Panc1 (cell line): Measurements from ENCODE around the gene PXDN. TPM values are rescaled to one million over a fixed set of nuclear protein-coding genes. Genes with fewer than 3 reads are reported as not detected.

Experiments used
- ATAC-seq: fragments of 200-7000 bp; cut with Tn5 transposase; 2 replicates; pipeline ENCODE4 v1.9.1; 2020; ENCODE audit warnings: mild to moderate bottlenecking, moderate library complexity
- BruUV-seq: library from RNA; stranded (reverse); fragments of 400-500 nt; replicated peaks from 2 replicates; lab custom pipeline; 2021; lab: Mats Ljungman, UMichigan
- CTCF ChIA-PET: fragments of 300-600 bp; sonication (Branson Sonifier 250); formaldehyde crosslinking; loops from one replicate; lab custom pipeline; 2022; ENCODE audit warnings: antibody characterized with exemption; lab: Charles Lee
- POLR2A ChIA-PET: fragments of 300-600 bp; sonication (Branson Sonifier 250); formaldehyde crosslinking; loops from one replicate; lab custom pipeline; 2022; ENCODE audit warnings: antibody characterized with exemption; lab: Charles Lee
- DNase-seq: peaks from one replicate; pipeline ENCODE4 v3.0.0-alpha.2; 2010; ENCODE audit warnings: low read depth, low spot score
- H3K27ac ChIP-seq: 2 replicates; pipeline ENCODE4 v1.5.1; 2011; ENCODE audit warnings: mild to moderate bottlenecking, low read length, inconsistent platforms
- H3K27me3 ChIP-seq: fragments of 200-500 bp; sonication (Bioruptor generic); 2 replicates; pipeline ENCODE4 v1.6.0; 2014; ENCODE audit warnings: low read length, inconsistent platforms; ENCODE audit not compliant: control insufficient read depth, insufficient read depth
- H3K36me3 ChIP-seq: fragments of 200-500 bp; sonication (Bioruptor generic); 2 replicates; pipeline ENCODE4 v1.5.1; 2014; ENCODE audit warnings: inconsistent platforms, mild to moderate bottlenecking, low read length, moderate library complexity; ENCODE audit not compliant: control insufficient read depth, insufficient read depth
- H3K4me1 ChIP-seq: 2 replicates; pipeline ENCODE4 v1.5.1; 2011; ENCODE audit warnings: inconsistent platforms, mild to moderate bottlenecking, low read length, moderate library complexity; ENCODE audit not compliant: control insufficient read depth, insufficient read depth
- H3K4me3 ChIP-seq, 2 experiments: 2 replicates each; pipeline ENCODE4 v1.5.1; 2011 to 2012; ENCODE audit warnings: low read depth in 2 of 2, low read length in 2 of 2, mild to moderate bottlenecking in 2 of 2, inconsistent platforms in 1 of 2, moderate library complexity in 1 of 2
- H3K9me3 ChIP-seq: fragments of 200-500 bp; sonication (Bioruptor generic); 2 replicates; pipeline ENCODE4 v1.5.1; 2014; ENCODE audit warnings: low read depth, mild to moderate bottlenecking, inconsistent platforms, low read length, moderate library complexity; ENCODE audit not compliant: control insufficient read depth, insufficient read depth
- CTCF ChIP-seq: fragments of 450-650 bp; IDR thresholded peaks from 2 replicates; pipeline ENCODE4 v1.5.1; 2017; ENCODE audit warnings: mild to moderate bottlenecking
- POLR2AphosphoS5 ChIP-seq: IDR thresholded peaks from 2 replicates; pipeline ENCODE4 v1.6.1; 2012; ENCODE audit warnings: mild to moderate bottlenecking, low read depth, low read length, moderate library complexity
- REST ChIP-seq, 2 experiments: IDR thresholded peaks; 2 replicates each; pipeline ENCODE4 v1.6.1; 2011 to 2012; ENCODE audit warnings: low read depth in 2 of 2, control low read depth in 1 of 2, low read length in 1 of 2, mild to moderate bottlenecking in 1 of 2, moderate library complexity in 1 of 2; ENCODE audit not compliant: insufficient read depth in 1 of 2
- SIN3A ChIP-seq: IDR thresholded peaks from 2 replicates; pipeline ENCODE4 v1.6.1; 2012; ENCODE audit warnings: low read depth, mild to moderate bottlenecking, low read length, moderate library complexity, borderline replicate concordance; ENCODE audit not compliant: insufficient read depth
- TCF7L2 ChIP-seq: IDR thresholded peaks from 2 replicates; pipeline ENCODE4 v1.6.1; 2011; ENCODE audit warnings: mild to moderate bottlenecking, low read depth, low read length, inconsistent platforms
- in situ Hi-C: cut with HindIII; loops from 2 replicates; pipeline ENCODE4 v1.10.0; 2016; ENCODE audit warnings: low sequenced_read_pairs, low pct_unique_long_range_greater_than_20kb
- intact Hi-C: fragments of 100-400 bp; cut with micrococcal nuclease; formaldehyde crosslinking; loops from one replicate; pipeline ENCODE4 v1.10.0; 2022; ENCODE audit not compliant: unreplicated experiment
- total RNA-seq: library from RNA; stranded (reverse); gene quantifications from one replicate; pipeline ENCODE4 v1.2.1, GENCODE V29; 2021; ENCODE audit not compliant: unreplicated experiment

Gene PXDN
- total RNA-seq, 1 experiment from 2014 or later = 2.5 TPM

DNA sequence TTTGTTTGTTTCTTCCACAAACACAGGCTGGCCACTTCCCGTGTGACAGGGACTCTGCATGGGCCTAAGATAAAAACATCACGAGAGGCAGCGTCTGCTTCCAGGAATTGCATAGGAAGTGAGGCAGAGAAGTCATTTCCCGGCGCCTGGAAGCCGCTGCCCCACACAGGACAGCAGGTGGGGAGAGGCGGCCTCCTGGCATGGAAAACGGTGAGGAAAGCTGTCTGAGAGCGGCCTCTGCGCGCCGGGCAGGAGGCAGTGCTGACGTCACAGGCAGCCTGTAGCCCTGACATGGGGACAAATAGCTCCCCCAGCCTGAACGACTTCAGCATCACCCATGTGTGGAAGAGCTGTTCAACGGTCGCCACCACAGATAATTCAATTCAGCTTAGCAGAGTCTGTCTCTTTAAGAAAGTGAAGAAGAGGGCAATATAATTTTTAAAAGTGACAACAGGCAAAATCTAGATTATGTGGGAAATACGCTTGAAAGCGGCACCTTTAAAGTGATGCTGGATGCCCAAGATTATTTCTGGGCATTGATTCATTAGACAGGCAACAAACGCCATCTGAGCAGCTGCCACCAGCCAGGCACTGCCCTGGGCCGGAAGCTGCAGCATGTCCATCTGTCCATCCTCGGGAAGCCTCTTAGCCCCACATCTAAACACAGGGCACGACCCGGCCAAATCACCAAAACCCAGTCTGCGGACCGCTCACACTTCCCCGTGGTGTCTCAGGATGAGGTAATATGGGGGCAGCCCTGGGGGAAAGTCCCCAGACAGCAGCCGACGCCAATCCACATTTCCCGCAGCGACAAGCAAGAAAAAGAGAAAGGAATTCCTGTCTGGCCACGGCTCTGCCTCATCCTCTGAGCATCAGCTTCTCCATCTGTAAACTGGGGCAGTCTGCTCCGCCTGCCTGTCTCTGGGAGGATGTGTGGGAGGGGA, 138.9 kb downstream of the PXDN start:
- POLR2A ChIA-PET = no interaction called here
- peak; percentile 28; the same call in 1 of the 2 replicates for ATAC-seq

GRCh38 chr2:1603521-1603920, 140.8 kb downstream of the PXDN start:
- BruUV-seq = no TSS peak
- intact Hi-C loops (no loop called here), in situ Hi-C loops (no loop called here)
- no peaks in the 10 kb centered on the region for H3K36me3 ChIP-seq
- no peaks in the 10 kb centered on the region for H3K9me3 ChIP-seq
- ChIA-PET CTCF (no interaction called here), POLR2A (no interaction called here)
- no peaks in the 10 kb centered on the region for H3K27me3 ChIP-seq
- H3K4me3 ChIP-seq = no peak overlapping the region
- H3K4me1 ChIP-seq = peaks cover 56% of the 10 kb centered on the region
- peak overlapping the region; percentile 92 for H3K27ac ChIP-seq
- ATAC-seq (no peak), DNase-seq (no peak)
- TF ChIP-seq POLR2AphosphoS5 = no peak
- TF ChIP-seq TCF7L2 = no peak
- no peak for TF ChIP-seq CTCF
- no peak for TF ChIP-seq SIN3A

More for the DNA sequence above, 138.9 kb downstream of the PXDN start:
- Histone ChIP-seq H3K36me3 (no peaks in the 10 kb centered on the region), H3K9me3 (no peaks in the 10 kb centered on the region), H3K4me1 (peaks cover 39% of the 10 kb centered on the region), H3K27me3 (no peaks in the 10 kb centered on the region), H3K4me3 (no peak overlapping the region), H3K27ac (peak overlapping the region; percentile 92)
- TF ChIP-seq POLR2AphosphoS5 = no peak
- no peak for TF ChIP-seq TCF7L2
- TF ChIP-seq CTCF = no peak
- no peak for TF ChIP-seq REST (IDR thresholded peaks at IDR 0.05; ENCODE audit: insufficient read depth in 1 of 2, low read depth in 2 of 2, low read length in 1 of 2)
- TF ChIP-seq SIN3A = no peak
- DNase-seq = no peak
- in situ Hi-C loops = no loop called here
- no TSS peak for BruUV-seq
- CTCF ChIA-PET = no interaction called here
- intact Hi-C loops = no loop called here
